Activated T-cell treated with anti-CD3 and anti-CD28 coated beads, Interleukin-2, amount 50 U/mL, for 72 hours (primary cell): ENCODE measurements around the gene CD274. TPM values are rescaled to one million over a fixed set of nuclear protein-coding genes. Genes with fewer than 3 reads are reported as not detected.
"Not testable (repeated sequence)": the region's sequence is repeated elsewhere in the genome, so short reads cannot be mapped to it uniquely, and the experiment has no call there.

Source experiments
- ATAC-seq, 2 donors: fragments of 150-1000 bp; cut with Tn5 transposase; replicated peaks in 1 of 2; 2 replicates each; pipeline ENCODE4 v1.10.0; 2021; ENCODE audit warnings: moderate library complexity in 2 of 2, mild to moderate bottlenecking in 1 of 2
- DNase-seq, 2 donors: peaks; one replicate each; pipeline ENCODE4 v3.0.0; 2021 to 2022; ENCODE audit warnings: mixed read lengths in 1 of 2
- H3K27ac Mint-ChIP-seq: one replicate; pipeline ENCODE4 v1.8.0; 2022; ENCODE audit warnings: mild to moderate bottlenecking, moderate library complexity, mixed read lengths
- H3K27me3 Mint-ChIP-seq: one replicate; pipeline ENCODE4 v1.8.0; 2022; ENCODE audit warnings: low read depth, mixed read lengths
- H3K36me3 Mint-ChIP-seq, 2 donors: one replicate each; pipeline ENCODE4 v1.8.0; 2022; ENCODE audit warnings: mixed read lengths in 2 of 2, mild to moderate bottlenecking in 1 of 2; ENCODE audit not compliant: insufficient read depth in 2 of 2
- H3K4me1 Mint-ChIP-seq: one replicate; pipeline ENCODE4 v1.8.0; 2022; ENCODE audit warnings: low read depth, mixed read lengths
- H3K4me3 Mint-ChIP-seq, 2 donors: one replicate each; pipeline ENCODE4 v1.8.0; 2022; ENCODE audit warnings: mild to moderate bottlenecking in 2 of 2, mixed read lengths in 2 of 2, moderate library complexity in 2 of 2
- H3K9me3 Mint-ChIP-seq, 2 donors: one replicate each; pipeline ENCODE4 v1.8.0; 2022; ENCODE audit warnings: mixed read lengths in 2 of 2
- total RNA-seq, 2 donors: library from RNA; stranded (reverse); gene quantifications; one replicate each; pipeline ENCODE4 v1.2.3, GENCODE V29; 2022

CD274 gene
- total RNA-seq, 2 donors from 2014 or later: 16.4 to 36.3 TPM

DNA sequence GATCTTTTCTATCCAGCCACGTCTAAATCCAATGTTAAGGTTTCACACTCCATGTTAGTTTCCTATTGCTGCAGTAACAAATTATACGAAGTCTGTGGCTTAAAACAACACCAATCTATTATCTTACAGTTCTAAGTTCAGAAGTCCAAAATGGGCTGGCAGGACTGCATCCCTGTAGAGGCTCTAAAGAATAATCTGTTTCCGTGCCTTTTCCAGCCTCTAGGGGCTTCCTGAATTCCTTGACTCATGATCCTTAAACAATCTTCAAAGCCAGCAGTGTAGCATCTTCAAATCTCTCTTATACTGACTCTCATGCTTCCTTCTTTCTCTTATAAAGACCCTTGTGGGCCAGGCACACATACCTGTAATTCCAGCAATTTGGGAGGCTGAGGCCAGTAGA is 19.4 kb upstream of the CD274 start:
- Mint-ChIP-seq H3K4me1 (peaks cover 18% of the 10 kb centered on the region), H3K27me3 (no peaks in the 10 kb centered on the region), H3K36me3 (peaks cover 9 to 21% of the 10 kb centered on the region in 2 donors), H3K9me3 (peaks cover 0 to 2% of the 10 kb centered on the region in 2 donors), H3K27ac (no peak overlapping the region), H3K4me3 (no peak overlapping the region)
- ATAC-seq (no peak), DNase-seq (no peak)

DNA sequence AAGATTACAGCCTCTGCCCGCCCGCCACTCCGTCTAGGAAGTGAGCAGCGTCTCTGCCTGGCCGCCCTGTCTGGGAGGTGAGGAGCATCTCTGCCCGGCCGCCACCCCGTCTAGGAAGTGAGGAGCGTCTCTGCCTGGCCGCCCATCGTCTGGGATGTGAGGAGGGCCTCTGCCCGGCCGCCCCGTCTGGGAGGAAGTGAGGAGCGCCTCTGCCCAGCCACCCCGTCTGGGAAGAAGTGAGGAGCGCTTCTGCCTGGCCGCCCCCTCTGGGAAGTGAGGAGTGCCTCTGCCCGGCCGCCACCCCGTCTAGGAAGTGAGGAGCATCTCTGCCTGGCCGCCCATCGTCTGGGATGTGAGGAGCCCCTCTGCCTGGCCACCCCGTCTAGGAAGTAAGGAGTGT is 17.5 kb upstream of the CD274 start:
- H3K27me3 Mint-ChIP-seq, ATAC-seq, H3K27ac Mint-ChIP-seq, H3K4me3 Mint-ChIP-seq, H3K9me3 Mint-ChIP-seq, DNase-seq: not testable (repeated sequence)
- Mint-ChIP-seq H3K36me3 (peaks cover 13 to 27% of the 10 kb centered on the region in 2 donors), H3K4me1 (peaks cover 32% of the 10 kb centered on the region)

DNA sequence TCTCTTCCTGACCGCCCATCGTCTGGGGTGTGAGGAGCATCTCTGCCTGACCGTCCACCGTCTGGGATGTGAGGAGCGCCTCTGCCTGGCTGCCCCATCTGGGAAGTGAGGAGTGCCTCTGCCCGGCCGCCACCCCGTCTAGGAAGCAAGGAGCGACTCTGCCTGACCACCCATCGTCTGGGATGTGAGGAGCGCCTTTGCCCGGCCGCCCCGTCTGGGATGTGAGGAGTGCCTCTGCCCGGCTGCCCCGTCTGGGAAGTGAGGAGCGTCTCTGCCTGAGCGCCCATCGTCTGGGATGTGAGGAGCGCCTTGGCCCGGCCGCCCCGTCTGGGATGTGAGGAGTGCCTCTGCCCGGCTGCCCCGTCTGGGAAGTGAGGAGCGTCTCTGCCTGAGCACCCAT is 17.0 kb upstream of the CD274 start:
- not testable (repeated sequence) for H3K27ac Mint-ChIP-seq, H3K9me3 Mint-ChIP-seq, ATAC-seq, DNase-seq, H3K27me3 Mint-ChIP-seq, H3K4me3 Mint-ChIP-seq
- H3K36me3 Mint-ChIP-seq: peaks cover 13 to 27% of the 10 kb centered on the region in 2 donors
- H3K4me1 Mint-ChIP-seq: peaks cover 36% of the 10 kb centered on the region

DNA sequence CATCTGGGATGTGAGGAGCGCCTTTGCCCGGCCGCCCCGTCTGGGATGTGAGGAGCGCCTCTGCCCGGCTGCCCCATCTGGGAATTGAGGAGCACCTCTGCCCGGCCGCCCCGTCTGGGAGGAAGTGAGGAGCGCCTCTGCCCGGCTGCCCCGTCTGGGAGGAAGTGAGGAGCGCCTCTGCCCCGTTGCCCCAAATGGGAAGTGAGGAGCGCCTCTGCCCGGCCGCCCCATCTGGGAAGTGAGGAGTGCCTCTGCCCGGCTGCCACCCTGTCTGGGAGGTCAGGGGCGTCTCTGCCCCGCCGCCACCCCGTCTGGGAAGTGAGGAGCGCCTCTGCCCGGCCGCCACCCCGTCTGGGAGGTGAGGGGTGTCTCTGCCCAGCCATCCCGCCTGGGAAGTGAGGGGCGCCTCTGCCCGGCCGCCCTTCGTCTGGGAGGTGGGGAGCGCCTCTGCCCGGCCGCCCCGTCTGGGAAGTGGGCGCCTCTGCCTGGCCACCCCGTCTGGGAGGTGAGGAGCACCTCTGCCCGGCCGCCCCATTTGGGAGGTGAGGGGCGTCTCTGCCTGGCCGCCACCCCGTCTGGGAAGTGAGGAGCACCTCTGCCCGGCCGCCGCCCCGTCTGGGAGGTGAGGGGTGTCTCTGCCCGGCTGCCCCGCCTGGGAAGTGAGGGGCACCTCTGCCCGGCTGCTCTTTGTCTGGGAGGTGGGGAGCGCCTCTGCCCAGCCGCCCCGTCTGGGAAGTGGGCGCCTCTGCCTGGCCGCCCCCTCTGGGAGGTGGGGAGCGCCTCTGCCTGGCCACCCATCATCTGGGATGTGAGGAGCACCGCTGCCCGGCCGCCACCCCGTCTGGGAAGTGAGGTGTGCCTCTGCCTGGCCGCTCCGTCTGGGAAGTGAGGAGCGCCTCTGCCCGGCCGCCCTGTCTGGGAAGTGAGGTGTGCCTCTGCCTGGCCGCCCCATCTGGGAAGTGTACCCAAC is 16.2 kb upstream of the CD274 start:
- H3K9me3 Mint-ChIP-seq, H3K27me3 Mint-ChIP-seq, H3K27ac Mint-ChIP-seq, ATAC-seq, H3K4me3 Mint-ChIP-seq, DNase-seq: not testable (repeated sequence)
- H3K36me3 Mint-ChIP-seq: peaks cover 13 to 27% of the 10 kb centered on the region in 2 donors
- H3K4me1 Mint-ChIP-seq: peaks cover 44% of the 10 kb centered on the region

DNA sequence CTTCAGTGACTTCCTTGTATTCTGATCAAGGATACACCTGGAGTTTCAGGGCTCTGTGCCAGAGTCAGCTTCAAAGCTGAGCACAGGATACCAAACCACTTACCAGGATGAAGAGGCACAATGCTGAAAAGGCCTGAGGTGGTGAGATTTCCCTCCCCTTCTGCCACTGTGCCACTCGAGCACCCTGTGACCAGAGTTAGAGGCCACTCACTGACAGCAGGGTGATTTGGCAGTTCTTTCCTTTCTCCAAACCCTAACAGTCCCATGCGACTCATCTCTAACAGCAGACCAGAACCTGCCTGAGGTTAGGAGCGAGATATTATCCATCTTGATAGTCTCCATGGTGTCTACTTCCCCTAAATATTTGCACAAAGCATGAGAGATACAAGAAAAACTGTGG is 14.4 kb upstream of the CD274 start:
- Mint-ChIP-seq H3K9me3 (peaks cover 0 to 2% of the 10 kb centered on the region in 2 donors), H3K36me3 (peaks cover 13 to 25% of the 10 kb centered on the region in 2 donors), H3K27me3 (no peaks in the 10 kb centered on the region), H3K4me3 (peak overlapping the region; percentile 92 to 99), H3K4me1 (peaks cover 58% of the 10 kb centered on the region), H3K27ac (peak overlapping the region; percentile 99)
- DNase-seq: no peak
- no peak for ATAC-seq

DNA sequence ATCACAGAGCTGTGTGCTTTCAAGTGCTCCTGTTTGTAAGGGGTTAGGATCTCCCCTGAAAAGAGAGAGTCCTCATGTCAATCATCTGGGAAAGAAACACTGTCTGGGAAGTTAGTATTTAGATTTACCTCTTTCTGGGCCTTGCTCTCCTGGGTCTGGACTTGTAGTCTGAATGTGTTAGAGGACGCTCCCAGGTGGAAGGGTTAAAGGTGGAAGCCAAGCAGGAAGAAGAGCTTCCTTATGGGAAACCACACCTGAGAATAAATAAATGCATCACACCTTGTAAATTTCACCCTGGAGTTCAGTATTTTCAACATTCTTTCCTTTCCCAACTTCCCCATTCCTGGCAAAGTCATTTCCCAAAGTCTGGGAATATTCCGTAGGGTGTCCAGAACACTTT is 13.9 kb upstream of the CD274 start:
- Mint-ChIP-seq H3K27ac (peak overlapping the region; percentile 99), H3K9me3 (peaks cover 0 to 2% of the 10 kb centered on the region in 2 donors), H3K4me3 (peak overlapping the region; percentile 92 to 99), H3K36me3 (peaks cover 13 to 23% of the 10 kb centered on the region in 2 donors), H3K4me1 (peaks cover 60% of the 10 kb centered on the region), H3K27me3 (no peaks in the 10 kb centered on the region)
- DNase-seq: no peak
- no peak for ATAC-seq

DNA sequence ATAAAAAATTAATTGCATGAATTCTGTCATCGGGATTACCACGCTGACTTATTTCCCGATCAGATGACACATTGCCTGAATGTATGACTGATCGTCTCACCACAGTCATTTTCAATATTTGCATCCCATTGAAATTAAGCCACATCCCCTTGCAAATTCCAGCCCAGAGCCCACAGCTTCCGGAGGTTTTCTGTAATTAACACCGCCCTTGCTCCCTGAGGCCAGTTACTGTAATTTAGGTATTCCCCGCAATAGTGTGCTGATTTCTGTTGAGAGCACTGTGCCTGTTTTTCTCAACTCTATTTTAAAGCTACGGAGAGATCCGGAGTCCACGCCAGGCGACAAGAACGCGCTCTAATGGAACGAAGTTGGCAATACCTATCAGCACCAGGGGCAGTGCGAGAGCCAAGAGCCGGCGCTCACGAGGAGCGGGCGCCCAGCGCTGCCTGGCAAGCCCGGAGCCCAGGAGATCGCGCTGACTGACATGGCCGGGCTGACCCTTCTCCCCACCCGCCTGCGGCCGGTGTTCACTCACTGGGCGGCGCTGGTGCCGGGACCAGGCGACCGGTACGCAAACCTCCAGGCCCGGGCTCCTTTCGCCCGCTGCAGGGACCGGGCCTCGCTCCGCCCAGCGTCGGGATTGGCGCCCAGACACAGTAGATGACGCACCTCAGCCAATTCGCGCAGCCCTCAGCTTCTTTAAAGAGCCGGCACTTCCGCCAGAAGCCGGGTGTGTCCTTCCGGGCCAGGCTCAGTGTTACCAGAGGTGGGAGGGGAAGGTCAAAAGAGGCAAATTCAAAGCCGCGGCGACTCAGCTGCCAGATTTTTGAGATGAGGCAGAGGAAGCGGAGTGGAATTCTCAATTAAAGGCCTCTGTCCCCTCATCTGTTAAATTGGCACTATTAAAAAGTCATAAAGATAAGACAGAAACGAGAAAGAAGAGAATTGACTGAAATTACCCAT is 12.8 kb upstream of the CD274 start, which contains the start of gene PLGRKT:
PLGRKT (minus strand) TSS at position 672 of the 963 bp plus-strand sequence. CDS start 5,948 bp downstream, outside the sequence.
- Mint-ChIP-seq H3K36me3 (peaks cover 11 to 23% of the 10 kb centered on the region in 2 donors), H3K9me3 (peaks cover 0 to 2% of the 10 kb centered on the region in 2 donors), H3K27me3 (no peaks in the 10 kb centered on the region), H3K27ac (peak within 1 kb of the TSS; percentile 99), H3K4me1 (peaks cover 65% of the 10 kb centered on the region), H3K4me3 (peak within 1 kb of the TSS; percentile 92 to 99)
- DNase-seq: peak; percentile 91 to 93
- ATAC-seq: peak; percentile 93 to 94

DNA sequence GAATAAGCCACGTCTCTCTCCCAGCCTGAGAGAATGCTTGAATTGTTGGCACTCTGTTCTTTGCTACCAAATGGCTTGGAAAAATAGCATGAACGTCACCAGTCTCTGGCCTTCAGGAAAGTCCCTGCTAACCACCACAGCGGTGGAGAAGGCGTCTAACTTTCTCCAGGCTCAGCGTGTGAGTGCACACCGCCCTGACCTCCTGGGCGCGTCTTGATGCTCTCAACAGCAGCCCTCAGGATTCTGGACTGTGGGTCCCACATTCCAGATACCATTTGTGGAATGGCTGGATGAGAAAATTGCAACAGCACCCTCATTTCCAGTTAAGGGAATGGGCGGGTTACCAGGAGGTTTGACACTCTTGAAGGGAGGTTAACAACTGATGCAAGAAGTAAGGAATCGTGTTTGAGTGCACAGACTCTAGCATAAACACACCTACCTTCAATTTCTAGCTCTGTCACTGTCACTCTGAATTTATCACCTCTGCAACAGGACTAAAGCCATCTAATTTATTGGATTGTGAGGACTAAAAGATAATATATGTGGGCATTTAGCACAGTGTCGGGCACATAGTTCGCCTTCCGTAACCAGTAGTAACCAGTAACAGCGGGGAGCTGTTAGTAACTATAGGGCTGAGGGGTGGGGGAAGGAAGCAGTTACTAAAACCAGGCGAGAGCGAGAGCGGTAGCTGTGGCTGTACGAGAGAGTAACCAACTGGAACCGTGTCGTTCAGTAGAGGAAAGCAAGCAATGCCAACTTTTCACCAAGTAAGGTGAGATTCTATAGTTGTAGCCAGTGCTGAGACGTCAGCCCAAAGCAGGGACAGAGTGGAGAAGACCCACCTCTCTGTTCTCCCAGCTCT is 11.8 kb upstream of the CD274 start:
- Mint-ChIP-seq H3K9me3 (peaks cover 0 to 2% of the 10 kb centered on the region in 2 donors), H3K36me3 (peaks cover 11 to 19% of the 10 kb centered on the region in 2 donors), H3K4me1 (peaks cover 70% of the 10 kb centered on the region), H3K27ac (peak overlapping the region; percentile 99), H3K27me3 (no peaks in the 10 kb centered on the region), H3K4me3 (peak overlapping the region; percentile 92 to 99)
- peak; percentile 54 to 67 for DNase-seq
- ATAC-seq: peak; percentile 48 to 55

DNA sequence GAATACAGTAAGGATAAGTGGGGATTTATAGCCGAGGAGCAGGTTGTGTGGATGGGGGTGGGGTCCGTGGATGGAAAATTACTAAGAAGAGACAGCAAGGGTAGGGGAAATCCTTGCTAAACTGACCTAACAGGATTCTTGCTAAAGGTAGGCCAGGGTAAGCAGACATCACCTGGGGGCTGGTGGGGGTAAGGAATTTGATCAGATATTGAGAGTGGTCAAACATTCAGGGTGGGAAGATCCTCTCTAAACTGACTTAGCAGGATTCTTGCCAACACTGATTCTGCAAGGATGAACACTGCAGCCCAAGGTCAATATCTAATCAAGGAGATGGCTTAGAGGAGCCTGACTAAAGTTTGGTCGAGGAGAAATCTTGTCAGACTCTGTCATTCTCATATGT is 9.9 kb upstream of the CD274 start:
- Mint-ChIP-seq H3K27me3 (no peaks in the 10 kb centered on the region), H3K9me3 (peaks cover 0 to 3% of the 10 kb centered on the region in 2 donors), H3K36me3 (peaks cover 6 to 9% of the 10 kb centered on the region in 2 donors), H3K4me3 (peak overlapping the region in 1 of 2 donors; percentile 38), H3K27ac (no peak overlapping the region), H3K4me1 (peaks cover 70% of the 10 kb centered on the region)
- ATAC-seq (no peak), DNase-seq (no peak)

DNA sequence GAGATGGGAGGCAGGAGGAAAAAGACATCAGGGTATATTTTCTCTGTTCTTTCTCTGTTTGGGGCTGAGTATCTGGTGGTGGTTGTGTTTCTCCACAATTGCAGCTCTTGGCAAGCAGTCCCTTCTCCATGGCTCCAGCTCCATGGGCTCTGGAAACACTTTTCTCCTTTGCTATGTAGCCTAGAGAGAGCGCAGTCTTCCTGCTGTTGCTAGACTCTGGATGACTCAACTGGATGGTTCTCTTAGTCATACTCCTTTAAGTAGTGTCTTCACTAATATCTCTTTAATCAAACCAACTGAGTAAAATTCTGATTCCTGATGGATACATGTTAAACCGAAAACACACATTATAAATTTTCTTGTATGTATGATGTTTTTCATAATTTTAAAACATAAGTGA is 9.3 kb upstream of the CD274 start:
- Mint-ChIP-seq H3K4me1 (peaks cover 70% of the 10 kb centered on the region), H3K36me3 (peaks cover 4 to 7% of the 10 kb centered on the region in 2 donors)
- DNase-seq: no peak

DNA sequence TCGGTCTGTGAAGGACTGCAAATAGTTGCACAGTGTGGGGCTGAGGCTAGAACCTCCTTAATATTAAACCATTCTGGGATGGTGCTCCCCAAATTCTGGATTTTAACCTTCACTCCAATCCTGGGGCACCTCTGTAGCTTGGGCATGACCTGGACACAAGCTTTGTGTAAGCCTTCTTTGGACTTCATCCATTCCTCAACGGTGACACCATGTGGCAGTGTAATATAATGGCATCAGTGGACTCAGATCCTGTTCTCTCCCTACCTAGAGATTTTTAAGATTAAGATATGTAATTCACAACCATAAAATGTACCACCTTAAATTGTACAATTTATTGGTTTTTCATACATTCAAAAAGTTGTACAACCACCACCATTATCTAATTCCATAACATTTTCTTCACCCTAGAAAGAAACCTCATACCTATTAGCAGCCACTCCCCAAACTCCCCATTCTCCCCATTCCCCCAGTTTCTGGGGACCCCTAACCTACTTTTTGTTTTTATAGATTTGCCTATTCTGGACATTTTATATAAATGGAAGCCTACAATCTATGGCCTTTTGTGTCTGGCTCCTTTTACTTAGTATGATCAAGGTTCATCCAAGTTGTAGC is 7.8 kb upstream of the CD274 start:
- H3K27me3 Mint-ChIP-seq: no peaks in the 10 kb centered on the region
- ATAC-seq: no peak
- DNase-seq: peak in 1 of 2 donors; percentile 31
- no peak overlapping the region for H3K27ac Mint-ChIP-seq
- no peak overlapping the region for H3K4me3 Mint-ChIP-seq
- H3K36me3 Mint-ChIP-seq: no peaks in the 10 kb centered on the region
- peaks cover 0 to 3% of the 10 kb centered on the region in 2 donors for H3K9me3 Mint-ChIP-seq
- H3K4me1 Mint-ChIP-seq: peaks cover 71% of the 10 kb centered on the region

More for the DNA sequence above, 9.3 kb upstream of the CD274 start:
- Mint-ChIP-seq H3K4me3 (peak overlapping the region in 1 of 2 donors; percentile 71), H3K27ac (no peak overlapping the region), H3K27me3 (no peaks in the 10 kb centered on the region), H3K9me3 (peaks cover 0 to 3% of the 10 kb centered on the region in 2 donors)
- ATAC-seq: no peak
